Liver (tissue), 9 donors: ENCODE data around the gene PPM1J. TPM values are rescaled to one million over a fixed set of nuclear protein-coding genes. Genes with fewer than 3 reads are reported as not detected.
"Not testable (repeated sequence)": the region's sequence is repeated elsewhere in the genome, so short reads cannot be mapped to it uniquely, and the experiment has no call there.

Experiments used
- DNase-seq: peaks from one replicate; pipeline ENCODE4 v3.0.0-alpha.2; 2017; ENCODE audit warnings: low spot score
- H3K27ac ChIP-seq, 2 donors: one replicate each; pipeline ENCODE4 v1.7.0; 2013; ENCODE audit warnings: inconsistent platforms in 2 of 2, low read length in 2 of 2, control low read depth in 1 of 2, low read depth in 1 of 2, mild to moderate bottlenecking in 1 of 2
- H3K27me3 ChIP-seq, 4 donors: one replicate each; pipeline versions ENCODE4 v1.6.1 to v1.7.0; 2013; ENCODE audit warnings: low read length in 3 of 4, inconsistent platforms in 1 of 4, mild to moderate bottlenecking in 1 of 4, moderate library complexity in 1 of 4; ENCODE audit not compliant: control insufficient read depth in 4 of 4, insufficient read depth in 4 of 4
- H3K36me3 ChIP-seq, 4 donors: one replicate each; pipeline versions ENCODE4 v1.6.1 to v1.7.0; 2013; ENCODE audit warnings: low read length in 3 of 4, mild to moderate bottlenecking in 3 of 4, low read depth in 1 of 4, moderate library complexity in 1 of 4; ENCODE audit not compliant: control insufficient read depth in 4 of 4, insufficient read depth in 3 of 4
- H3K4me1 ChIP-seq, 4 donors: one replicate each; pipeline versions ENCODE4 v1.6.1 to v1.7.0; 2013; ENCODE audit warnings: low read length in 3 of 4, mild to moderate bottlenecking in 3 of 4, moderate library complexity in 1 of 4; ENCODE audit not compliant: control insufficient read depth in 4 of 4, insufficient read depth in 4 of 4
- H3K4me3 ChIP-seq, 3 donors: one replicate each; pipeline versions ENCODE4 v1.6.1 to v1.7.0; 2013; ENCODE audit warnings: low read length in 3 of 3, control low read depth in 1 of 3, low read depth in 1 of 3, mild to moderate bottlenecking in 1 of 3
- H3K9ac ChIP-seq, 2 donors: one replicate each; pipeline ENCODE4 v1.7.0; 2013; ENCODE audit warnings: low read length in 2 of 2, mild to moderate bottlenecking in 2 of 2, moderate library complexity in 2 of 2, control low read depth in 1 of 2, low read depth in 1 of 2
- H3K9me3 ChIP-seq, 4 donors: one replicate each; pipeline versions ENCODE4 v1.6.1 to v1.7.0; 2013; ENCODE audit warnings: low read length in 3 of 4; ENCODE audit not compliant: control insufficient read depth in 4 of 4
- EGR1 ChIP-seq, 2 donors: IDR thresholded peaks; 2 replicates each; pipeline ENCODE4 v1.6.1; 2016 to 2018; ENCODE audit warnings: antibody characterized with exemption in 2 of 2, low read depth in 2 of 2
- FOXA1 ChIP-seq: IDR thresholded peaks from 2 replicates; pipeline ENCODE4 v1.6.1; 2016; ENCODE audit warnings: antibody characterized with exemption
- FOXA2 ChIP-seq: IDR thresholded peaks from 2 replicates; pipeline ENCODE4 v1.6.1; 2016; ENCODE audit warnings: antibody characterized with exemption
- GABPA ChIP-seq, 2 donors: IDR thresholded peaks in 1 of 2; conservative IDR thresholded peaks in 1 of 2; 2 replicates each; pipeline ENCODE4 v1.6.1; 2016; ENCODE audit warnings: antibody characterized with exemption in 2 of 2, mild to moderate bottlenecking in 1 of 2, moderate library complexity in 1 of 2
- HNF4A ChIP-seq, 2 donors: conservative IDR thresholded peaks; 2 replicates each; pipeline ENCODE4 v1.6.1; 2016; ENCODE audit warnings: antibody characterized with exemption in 2 of 2, mild to moderate bottlenecking in 2 of 2
- HNF4G ChIP-seq: IDR thresholded peaks from 2 replicates; pipeline ENCODE4 v1.6.1; 2016; ENCODE audit warnings: antibody characterized with exemption
- JUND ChIP-seq, 2 donors: IDR thresholded peaks; 2 replicates each; pipeline ENCODE4 v1.6.1; 2016; ENCODE audit warnings: antibody characterized with exemption in 2 of 2
- NR2F2 ChIP-seq: IDR thresholded peaks from 2 replicates; pipeline ENCODE4 v1.6.1; 2016; ENCODE audit warnings: antibody characterized with exemption
- RAD21 ChIP-seq, 2 donors: IDR thresholded peaks; 2 replicates each; pipeline ENCODE4 v1.6.1; 2016; ENCODE audit warnings: antibody characterized with exemption in 2 of 2, mild to moderate bottlenecking in 2 of 2
- RXRA ChIP-seq, 2 donors: IDR thresholded peaks; 2 replicates each; pipeline ENCODE4 v1.6.1; 2017 to 2018; ENCODE audit warnings: antibody characterized with exemption in 2 of 2, mild to moderate bottlenecking in 1 of 2
- SP1 ChIP-seq: IDR thresholded peaks from 2 replicates; pipeline ENCODE4 v1.6.1; 2018; ENCODE audit warnings: antibody characterized with exemption, mild to moderate bottlenecking
- TAF1 ChIP-seq: conservative IDR thresholded peaks from 2 replicates; pipeline ENCODE4 v1.6.1; 2016; ENCODE audit warnings: antibody characterized with exemption, mild to moderate bottlenecking
- YY1 ChIP-seq: IDR thresholded peaks from 2 replicates; pipeline ENCODE4 v1.6.1; 2016; ENCODE audit warnings: antibody characterized with exemption, mild to moderate bottlenecking
- WGBS: extraction: QIAGEN DNeasy Blood & Tissue Kit; methylation state at CpG from one replicate; pipeline ENCODE4 v1.1.7; 2013; 5-methylcytosine and 5-hydroxymethylcytosine counted together
- polyA plus RNA-seq, 2 donors: library from polyadenylated mRNA; stranded (reverse) in 1 of 2; unstranded in 1 of 2; fragments of 200-250 nt in 1 of 2; fragments of >200 nt in 1 of 2; fragmentation: Nextera tagmentation in 1 of 2; extraction: Ambion mirVana in 1 of 2; gene quantifications; one replicate each; pipeline versions ENCODE4 v1.2.1 to v1.2.3, GENCODE V29; 2013 to 2015
- total RNA-seq, 2 donors: library from RNA; depleted of rRNA; stranded (reverse); fragments of >200 nt; gene quantifications; one replicate each; pipeline ENCODE4 v1.2.3, GENCODE V29; 2014
- TF ChIP-seq, protein P1 (sequence below): IDR thresholded peaks from 2 replicates; pipeline ENCODE4 v1.6.1; 2016; ENCODE audit warnings: antibody characterized with exemption
- TF ChIP-seq, protein P2 (sequence below): fragments of 150-350 bp; IDR thresholded peaks from 2 replicates; pipeline ENCODE4 v1.5.1; 2017; ENCODE audit warnings: improper control_type of control experiment, low read depth, low read length; ENCODE audit not compliant: missing input control
- TF ChIP-seq, protein P3 (sequence below): IDR thresholded peaks from 2 replicates; pipeline ENCODE4 v1.6.1; 2016; ENCODE audit warnings: antibody characterized with exemption, mild to moderate bottlenecking
- TF ChIP-seq, protein P4 (sequence below): IDR thresholded peaks from 2 replicates; pipeline ENCODE4 v1.6.1; 2016; ENCODE audit warnings: antibody characterized with exemption
- TF ChIP-seq, protein P5 (sequence below): IDR thresholded peaks from 2 replicates; pipeline ENCODE4 v1.6.1; 2016; ENCODE audit warnings: antibody characterized with exemption
- donor health status: healthy.
- donor health status: healthy.
- donor health status: healthy.
- donor health status: healthy.
- donor health status: healthy.

The PPM1J gene
- total and polyA plus RNA-seq, 4 donors: 0.08 to 0.17 TPM; not detected in 2

DNA sequence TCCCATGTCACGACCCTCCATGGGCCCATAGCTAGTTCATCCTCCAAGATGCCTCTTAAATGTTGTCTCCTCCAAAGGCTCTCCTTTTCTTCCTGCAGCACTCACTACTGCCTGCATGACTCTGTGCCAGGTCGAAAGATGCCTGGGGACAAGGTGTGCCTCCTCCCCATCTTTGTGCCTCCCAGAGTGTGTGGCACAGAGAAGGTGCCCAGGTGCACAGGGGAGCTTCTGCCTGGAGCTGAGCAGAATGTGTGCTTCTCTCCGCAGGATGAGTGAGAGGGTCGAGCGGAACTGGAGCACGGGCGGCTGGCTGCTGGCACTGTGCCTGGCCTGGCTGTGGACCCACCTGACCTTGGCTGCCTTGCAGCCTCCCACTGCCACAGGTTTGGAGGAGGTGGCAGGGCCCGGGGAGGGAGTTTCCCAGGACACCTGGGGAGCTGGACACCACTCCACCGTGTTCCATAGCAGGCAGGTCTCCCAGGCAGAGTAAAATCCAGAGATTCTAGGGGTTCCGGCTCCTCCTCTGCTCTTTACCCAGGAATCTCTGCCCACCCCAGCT lies 6.9 kb upstream of the PPM1J start:
- Histone ChIP-seq H3K4me1 (peaks cover 0 to 8% (median 2%) of the 10 kb centered on the region in 4 donors), H3K9me3 (no peaks in the 10 kb centered on the region), H3K4me3 (no peak overlapping the region), H3K27ac (no peak overlapping the region), H3K36me3 (no peaks in the 10 kb centered on the region), H3K27me3 (peaks cover 0 to 3% (median 0%) of the 10 kb centered on the region in 4 donors), H3K9ac (no peak overlapping the region)
- no peak for DNase-seq
- WGBS: 65% methylated on average over 10 of the region's 10 CpGs
- TF ChIP-seq RXRA (IDR thresholded peaks at IDR 0.05): no peak
- TF ChIP-seq, protein P1, sequence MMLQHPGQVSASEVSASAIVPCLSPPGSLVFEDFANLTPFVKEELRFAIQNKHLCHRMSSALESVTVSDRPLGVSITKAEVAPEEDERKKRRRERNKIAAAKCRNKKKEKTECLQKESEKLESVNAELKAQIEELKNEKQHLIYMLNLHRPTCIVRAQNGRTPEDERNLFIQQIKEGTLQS: no peak
- no peak for TF ChIP-seq RAD21 (IDR thresholded peaks at IDR 0.05)
- TF ChIP-seq HNF4G: no peak
- no peak for TF ChIP-seq EGR1 (IDR thresholded peaks at IDR 0.05; ENCODE audit: low read depth in 2 of 2)
- TF ChIP-seq, protein P2, sequence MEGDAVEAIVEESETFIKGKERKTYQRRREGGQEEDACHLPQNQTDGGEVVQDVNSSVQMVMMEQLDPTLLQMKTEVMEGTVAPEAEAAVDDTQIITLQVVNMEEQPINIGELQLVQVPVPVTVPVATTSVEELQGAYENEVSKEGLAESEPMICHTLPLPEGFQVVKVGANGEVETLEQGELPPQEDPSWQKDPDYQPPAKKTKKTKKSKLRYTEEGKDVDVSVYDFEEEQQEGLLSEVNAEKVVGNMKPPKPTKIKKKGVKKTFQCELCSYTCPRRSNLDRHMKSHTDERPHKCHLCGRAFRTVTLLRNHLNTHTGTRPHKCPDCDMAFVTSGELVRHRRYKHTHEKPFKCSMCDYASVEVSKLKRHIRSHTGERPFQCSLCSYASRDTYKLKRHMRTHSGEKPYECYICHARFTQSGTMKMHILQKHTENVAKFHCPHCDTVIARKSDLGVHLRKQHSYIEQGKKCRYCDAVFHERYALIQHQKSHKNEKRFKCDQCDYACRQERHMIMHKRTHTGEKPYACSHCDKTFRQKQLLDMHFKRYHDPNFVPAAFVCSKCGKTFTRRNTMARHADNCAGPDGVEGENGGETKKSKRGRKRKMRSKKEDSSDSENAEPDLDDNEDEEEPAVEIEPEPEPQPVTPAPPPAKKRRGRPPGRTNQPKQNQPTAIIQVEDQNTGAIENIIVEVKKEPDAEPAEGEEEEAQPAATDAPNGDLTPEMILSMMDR: no peak
- TF ChIP-seq, protein P3, sequence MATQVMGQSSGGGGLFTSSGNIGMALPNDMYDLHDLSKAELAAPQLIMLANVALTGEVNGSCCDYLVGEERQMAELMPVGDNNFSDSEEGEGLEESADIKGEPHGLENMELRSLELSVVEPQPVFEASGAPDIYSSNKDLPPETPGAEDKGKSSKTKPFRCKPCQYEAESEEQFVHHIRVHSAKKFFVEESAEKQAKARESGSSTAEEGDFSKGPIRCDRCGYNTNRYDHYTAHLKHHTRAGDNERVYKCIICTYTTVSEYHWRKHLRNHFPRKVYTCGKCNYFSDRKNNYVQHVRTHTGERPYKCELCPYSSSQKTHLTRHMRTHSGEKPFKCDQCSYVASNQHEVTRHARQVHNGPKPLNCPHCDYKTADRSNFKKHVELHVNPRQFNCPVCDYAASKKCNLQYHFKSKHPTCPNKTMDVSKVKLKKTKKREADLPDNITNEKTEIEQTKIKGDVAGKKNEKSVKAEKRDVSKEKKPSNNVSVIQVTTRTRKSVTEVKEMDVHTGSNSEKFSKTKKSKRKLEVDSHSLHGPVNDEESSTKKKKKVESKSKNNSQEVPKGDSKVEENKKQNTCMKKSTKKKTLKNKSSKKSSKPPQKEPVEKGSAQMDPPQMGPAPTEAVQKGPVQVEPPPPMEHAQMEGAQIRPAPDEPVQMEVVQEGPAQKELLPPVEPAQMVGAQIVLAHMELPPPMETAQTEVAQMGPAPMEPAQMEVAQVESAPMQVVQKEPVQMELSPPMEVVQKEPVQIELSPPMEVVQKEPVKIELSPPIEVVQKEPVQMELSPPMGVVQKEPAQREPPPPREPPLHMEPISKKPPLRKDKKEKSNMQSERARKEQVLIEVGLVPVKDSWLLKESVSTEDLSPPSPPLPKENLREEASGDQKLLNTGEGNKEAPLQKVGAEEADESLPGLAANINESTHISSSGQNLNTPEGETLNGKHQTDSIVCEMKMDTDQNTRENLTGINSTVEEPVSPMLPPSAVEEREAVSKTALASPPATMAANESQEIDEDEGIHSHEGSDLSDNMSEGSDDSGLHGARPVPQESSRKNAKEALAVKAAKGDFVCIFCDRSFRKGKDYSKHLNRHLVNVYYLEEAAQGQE: no peak
- TF ChIP-seq JUND (IDR thresholded peaks at IDR 0.05): no peak
- TF ChIP-seq NR2F2: no peak
- no peak for TF ChIP-seq YY1
- TF ChIP-seq HNF4A (conservative IDR thresholded peaks at IDR 0.05): no peak
- TF ChIP-seq, protein P4, sequence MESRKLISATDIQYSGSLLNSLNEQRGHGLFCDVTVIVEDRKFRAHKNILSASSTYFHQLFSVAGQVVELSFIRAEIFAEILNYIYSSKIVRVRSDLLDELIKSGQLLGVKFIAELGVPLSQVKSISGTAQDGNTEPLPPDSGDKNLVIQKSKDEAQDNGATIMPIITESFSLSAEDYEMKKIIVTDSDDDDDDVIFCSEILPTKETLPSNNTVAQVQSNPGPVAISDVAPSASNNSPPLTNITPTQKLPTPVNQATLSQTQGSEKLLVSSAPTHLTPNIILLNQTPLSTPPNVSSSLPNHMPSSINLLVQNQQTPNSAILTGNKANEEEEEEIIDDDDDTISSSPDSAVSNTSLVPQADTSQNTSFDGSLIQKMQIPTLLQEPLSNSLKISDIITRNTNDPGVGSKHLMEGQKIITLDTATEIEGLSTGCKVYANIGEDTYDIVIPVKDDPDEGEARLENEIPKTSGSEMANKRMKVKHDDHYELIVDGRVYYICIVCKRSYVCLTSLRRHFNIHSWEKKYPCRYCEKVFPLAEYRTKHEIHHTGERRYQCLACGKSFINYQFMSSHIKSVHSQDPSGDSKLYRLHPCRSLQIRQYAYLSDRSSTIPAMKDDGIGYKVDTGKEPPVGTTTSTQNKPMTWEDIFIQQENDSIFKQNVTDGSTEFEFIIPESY: no peak
- TF ChIP-seq, protein P5, sequence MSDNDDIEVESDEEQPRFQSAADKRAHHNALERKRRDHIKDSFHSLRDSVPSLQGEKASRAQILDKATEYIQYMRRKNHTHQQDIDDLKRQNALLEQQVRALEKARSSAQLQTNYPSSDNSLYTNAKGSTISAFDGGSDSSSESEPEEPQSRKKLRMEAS: no peak
- no peak for TF ChIP-seq TAF1
- no peak for TF ChIP-seq SP1
- TF ChIP-seq FOXA1: no peak
- TF ChIP-seq GABPA (IDR thresholded peaks at IDR 0.05 in 1 of 2, conservative IDR thresholded peaks at IDR 0.05 in 1 of 2): no peak
- no peak for TF ChIP-seq FOXA2

DNA sequence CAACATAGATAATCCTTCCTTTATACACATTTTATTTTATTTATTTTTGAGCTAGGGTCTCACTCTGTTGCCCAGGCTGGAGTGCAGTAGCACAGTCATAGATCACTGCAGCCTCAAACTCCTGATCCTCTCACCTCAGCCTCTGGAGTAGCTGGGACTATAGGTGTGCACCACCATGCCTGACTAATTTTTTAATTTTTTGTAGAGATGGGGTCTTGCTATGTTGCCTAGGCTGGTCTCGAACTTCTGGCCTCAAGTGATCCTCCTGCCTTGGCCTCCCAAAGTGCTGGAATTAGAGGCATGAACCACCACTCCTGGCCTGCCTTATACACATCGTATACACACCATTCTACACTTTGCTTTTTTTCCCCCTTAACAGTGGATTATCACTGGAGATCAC lies 6.2 kb upstream of the PPM1J start:
- WGBS: 91% methylated on average over 2 of the region's 2 CpGs
- not testable (repeated sequence) for H3K9me3 ChIP-seq, H3K27ac ChIP-seq, DNase-seq, H3K36me3 ChIP-seq, H3K4me3 ChIP-seq, H3K9ac ChIP-seq, H3K27me3 ChIP-seq, H3K4me1 ChIP-seq
